H1 (cell line): ENCODE measurements around the gene ANKRD11. TPM values are rescaled to one million over a fixed set of nuclear protein-coding genes. Genes with fewer than 3 reads are reported as not detected.

Source experiments
- CTCF ChIA-PET: fragments of 300-600 bp; sonication (Branson Sonifier 250); formaldehyde crosslinking; loops from one replicate; lab custom pipeline; 2021; ENCODE audit not compliant: partially characterized antibody; lab: Charles Lee
- POLR2A ChIA-PET: fragments of 300-600 bp; sonication (Branson Sonifier 250); formaldehyde crosslinking; loops from one replicate; lab custom pipeline; 2021; ENCODE audit warnings: inconsistent platforms; ENCODE audit not compliant: partially characterized antibody; lab: Charles Lee
- DNase-seq, 2 experiments: peaks; one replicate each; pipeline versions ENCODE4 v3.0.0 to v3.0.0-alpha.2; 2010 to 2022; ENCODE audit warnings: low spot score in 2 of 2, low read depth in 1 of 2, mixed read lengths in 1 of 2
- FAIRE-seq: peaks from 2 replicates; lab custom pipeline; 2011; peaks lifted over from hg19 to GRCh38; lab: Jason Lieb, UNC
- H2AFZ ChIP-seq: 2 replicates; pipeline ENCODE4 v1.8.1; 2012; ENCODE audit warnings: low read length, inconsistent platforms
- H2AK5ac ChIP-seq: 2 replicates; pipeline ENCODE4 v1.6.1; 2013; ENCODE audit warnings: low read depth, low read length
- H2BK120ac ChIP-seq: replicated peaks from 2 replicates; pipeline ENCODE3; 2013; ENCODE audit warnings: low read depth, low read length, inconsistent platforms
- H2BK12ac ChIP-seq: 2 replicates; pipeline ENCODE4 v1.6.1; 2013; ENCODE audit warnings: low read depth, low read length
- H2BK15ac ChIP-seq: 2 replicates; pipeline ENCODE4 v1.6.1; 2013; ENCODE audit warnings: low read length
- H2BK20ac ChIP-seq: 2 replicates; pipeline ENCODE4 v1.6.1; 2013; ENCODE audit warnings: low read length
- H2BK5ac ChIP-seq: 2 replicates; pipeline ENCODE4 v1.6.1; 2013; ENCODE audit warnings: low read depth, low read length
- H3K14ac ChIP-seq: 2 replicates; pipeline ENCODE4 v1.6.1; 2013; ENCODE audit warnings: inconsistent platforms; ENCODE audit not compliant: insufficient read length
- H3K18ac ChIP-seq: 2 replicates; pipeline ENCODE4 v1.6.1; 2013; ENCODE audit warnings: low read length; ENCODE audit errors: extremely low read depth
- H3K23ac ChIP-seq: 2 replicates; pipeline ENCODE4 v1.6.1; 2013; ENCODE audit warnings: inconsistent platforms; ENCODE audit not compliant: insufficient read length
- H3K23me2 ChIP-seq: 2 replicates; pipeline ENCODE4 v1.6.1; 2013; ENCODE audit warnings: low read depth, low read length
- H3K27ac ChIP-seq: 2 replicates; pipeline ENCODE4 v1.6.1; 2011; ENCODE audit warnings: low read depth, low read length, inconsistent platforms
- H3K27me3 ChIP-seq, 4 experiments: replicated peaks in 1 of 4; 1 replicate in 1 of 4; 2 replicates in 3 of 4; pipeline versions ENCODE4 v1.6.1 to v1.8.1; 2011 to 2013; ENCODE audit warnings: low read length in 3 of 4, mild to moderate bottlenecking in 3 of 4, inconsistent platforms in 2 of 4, mixed read lengths in 2 of 4, moderate library complexity in 1 of 4; ENCODE audit not compliant: control insufficient read depth in 3 of 4, insufficient read depth in 3 of 4; ENCODE audit errors: extremely low read depth in 1 of 4
- H3K36me3 ChIP-seq, 4 experiments: 2 replicates each; pipeline versions ENCODE4 v1.6.1 to v1.8.1; 2011 to 2013; ENCODE audit warnings: mild to moderate bottlenecking in 4 of 4, low read length in 3 of 4, moderate library complexity in 2 of 4, control low read depth in 1 of 4, inconsistent platforms in 1 of 4; ENCODE audit not compliant: insufficient read depth in 4 of 4, control insufficient read depth in 2 of 4
- H3K4ac ChIP-seq: replicated peaks from 2 replicates; pipeline ENCODE3; 2013; ENCODE audit warnings: low read length, low read depth, mixed read lengths, inconsistent platforms; ENCODE audit not compliant: insufficient read length
- H3K4me1 ChIP-seq, 4 experiments: replicated peaks in 1 of 4; 1 replicate in 1 of 4; 2 replicates in 3 of 4; pipeline versions ENCODE4 v1.6.1 to v1.8.1; 2011 to 2013; ENCODE audit warnings: low read length in 3 of 4, inconsistent platforms in 2 of 4, mixed read lengths in 1 of 4; ENCODE audit not compliant: insufficient read depth in 4 of 4, control insufficient read depth in 3 of 4
- H3K4me2 ChIP-seq, 2 experiments: 2 replicates each; pipeline versions ENCODE4 v1.6.1 to v1.8.1; 2011 to 2013; ENCODE audit warnings: low read depth in 2 of 2, low read length in 2 of 2, control low read depth in 1 of 2, inconsistent platforms in 1 of 2, mild to moderate bottlenecking in 1 of 2; ENCODE audit not compliant: insufficient read depth in 1 of 2
- H3K4me3 ChIP-seq, 4 experiments: fragments of 200-600, 300-600 bp in 1 of 4; sonication (generic), shearing (Covaris generic), sonication (Bioruptor Twin) in 1 of 4; 2 replicates each; pipeline versions ENCODE4 v1.5.1 to v1.8.1; 2011 to 2016; ENCODE audit warnings: low read length in 4 of 4, low read depth in 3 of 4, control low read depth in 2 of 4, inconsistent platforms in 2 of 4, mild to moderate bottlenecking in 2 of 4, mixed read lengths in 1 of 4, moderate library complexity in 1 of 4; ENCODE audit not compliant: insufficient read depth in 2 of 4; ENCODE audit errors: extremely low read depth in 1 of 4
- H3K56ac ChIP-seq: replicated peaks from 2 replicates; pipeline ENCODE3; 2013; ENCODE audit warnings: low read depth, mild to moderate bottlenecking, mixed read lengths, low read length, inconsistent platforms; ENCODE audit not compliant: insufficient read length
- H3K79me1 ChIP-seq: 2 replicates; pipeline ENCODE4 v1.6.1; 2013; ENCODE audit warnings: low read depth, low read length, control low read depth
- H3K79me2 ChIP-seq, 2 experiments: 2 replicates each; pipeline versions ENCODE4 v1.6.1 to v1.8.1; 2012 to 2013; ENCODE audit warnings: low read length in 2 of 2, mild to moderate bottlenecking in 2 of 2, inconsistent platforms in 1 of 2; ENCODE audit not compliant: insufficient read depth in 2 of 2, control insufficient read depth in 1 of 2
- H3K9ac ChIP-seq, 4 experiments: replicated peaks in 1 of 4; 1 replicate in 1 of 4; 2 replicates in 3 of 4; pipeline versions ENCODE4 v1.6.1 to v1.8.1; 2011 to 2013; ENCODE audit warnings: low read depth in 3 of 4, low read length in 3 of 4, control low read depth in 2 of 4, mild to moderate bottlenecking in 2 of 4, moderate library complexity in 2 of 4, inconsistent platforms in 1 of 4; ENCODE audit errors: extremely low read depth in 1 of 4
- H3K9me3 ChIP-seq, 2 experiments: 2 replicates each; pipeline versions ENCODE4 v1.6.1 to v1.8.1; 2012 to 2013; ENCODE audit warnings: mild to moderate bottlenecking in 2 of 2, moderate library complexity in 2 of 2, control low read depth in 1 of 2, inconsistent platforms in 1 of 2, low read depth in 1 of 2, low read length in 1 of 2, mixed read lengths in 1 of 2; ENCODE audit not compliant: insufficient read depth in 2 of 2
- H4K20me1 ChIP-seq, 2 experiments: replicated peaks in 1 of 2; 2 replicates each; pipeline versions ENCODE3 to v1.8.1; 2011 to 2013; ENCODE audit warnings: inconsistent platforms in 2 of 2, low read length in 2 of 2, mild to moderate bottlenecking in 1 of 2; ENCODE audit not compliant: insufficient read depth in 2 of 2, control insufficient read depth in 1 of 2
- H4K5ac ChIP-seq: 2 replicates; pipeline ENCODE4 v1.6.1; 2013; ENCODE audit warnings: low read length, low read depth, mixed read lengths, inconsistent platforms; ENCODE audit not compliant: insufficient read length
- H4K8ac ChIP-seq: 2 replicates; pipeline ENCODE4 v1.8.0; 2013; ENCODE audit warnings: mild to moderate bottlenecking, moderate library complexity, low read length, inconsistent platforms; ENCODE audit not compliant: insufficient read depth; ENCODE audit errors: extremely low read depth
- H4K91ac ChIP-seq: replicated peaks from 2 replicates; pipeline ENCODE3; 2013; ENCODE audit warnings: low read length, mixed read lengths, inconsistent platforms; ENCODE audit not compliant: insufficient read length
- BACH1 ChIP-seq: IDR thresholded peaks from 2 replicates; pipeline ENCODE4 v1.6.1; 2012; ENCODE audit warnings: low read length, improper control_type of control experiment
- CEBPB ChIP-seq: IDR thresholded peaks from 2 replicates; pipeline ENCODE4 v1.6.1; 2012; ENCODE audit warnings: low read depth, low read length
- CREB1 ChIP-seq: IDR thresholded peaks from 2 replicates; pipeline ENCODE4 v1.6.1; 2012; ENCODE audit warnings: inconsistent platforms
- HDAC2 ChIP-seq, 2 experiments: fragments of 300-600 bp in 1 of 2; sonication (generic) in 1 of 2; IDR thresholded peaks; 2 replicates each; pipeline ENCODE4 v1.6.1; 2011 to 2012; ENCODE audit warnings: low read depth in 2 of 2, low read length in 2 of 2, mild to moderate bottlenecking in 2 of 2, moderate library complexity in 2 of 2, borderline replicate concordance in 1 of 2, inconsistent platforms in 1 of 2
- KDM1A ChIP-seq: fragments of 200-600, 300-600 bp; sonication (generic); IDR thresholded peaks from 2 replicates; pipeline ENCODE4 v1.7.1; 2016; ENCODE audit warnings: mild to moderate bottlenecking, low read length, borderline replicate concordance
- KDM5A ChIP-seq: fragments of 200-600 bp; IDR thresholded peaks from 2 replicates; pipeline ENCODE4 v1.7.1; 2012; ENCODE audit warnings: mild to moderate bottlenecking, low read length, inconsistent platforms, mixed read lengths
- POU5F1 ChIP-seq: IDR thresholded peaks from 2 replicates; pipeline ENCODE4 v1.6.1; 2011; ENCODE audit warnings: low read depth, mild to moderate bottlenecking, low read length, moderate library complexity
- RFX5 ChIP-seq: IDR thresholded peaks from 2 replicates; pipeline ENCODE4 v1.6.1; 2011; ENCODE audit warnings: low read depth, low read length, improper control_type of control experiment, borderline replicate concordance
- RNF2 ChIP-seq: fragments of 200-900, 300-1000 bp; sonication (generic); IDR thresholded peaks from 2 replicates; pipeline ENCODE4 v1.7.1; 2016; ENCODE audit warnings: borderline replicate concordance, low read depth, mild to moderate bottlenecking, antibody characterized with exemption, low read length; ENCODE audit not compliant: poor library complexity, severe bottlenecking; ENCODE audit errors: missing control alignments
- SIN3A ChIP-seq, 2 experiments: IDR thresholded peaks in 1 of 2; conservative IDR thresholded peaks in 1 of 2; 2 replicates each; pipeline ENCODE4 v1.6.1; 2011 to 2012; ENCODE audit warnings: low read length in 2 of 2, improper control_type of control experiment in 1 of 2, low read depth in 1 of 2, mild to moderate bottlenecking in 1 of 2
- SUZ12 ChIP-seq: fragments of 200-600 bp; sonication (generic); IDR thresholded peaks from 2 replicates; pipeline ENCODE4 v1.6.1; 2012; ENCODE audit warnings: mild to moderate bottlenecking, inconsistent platforms, low read length, moderate library complexity, mixed read lengths
- TAF1 ChIP-seq: IDR thresholded peaks from 2 replicates; pipeline ENCODE4 v1.6.1; 2011; ENCODE audit warnings: mild to moderate bottlenecking, low read depth, low read length
- TAF7 ChIP-seq: optimal IDR thresholded peaks from 2 replicates; pipeline ENCODE3; 2011; ENCODE audit warnings: low read depth, mild to moderate bottlenecking, inconsistent platforms, low read length, moderate library complexity, borderline replicate concordance
- ZNF274 ChIP-seq: IDR thresholded peaks from 2 replicates; pipeline ENCODE4 v1.7.0; 2012; ENCODE audit warnings: low read length, borderline replicate concordance; ENCODE audit errors: extremely low read depth
- WGBS, 2 experiments: shearing (Covaris generic) in 1 of 2; methylation state at CpG; one replicate each; pipeline versions ENCODE4 v1.1.6 to v1.1.7; 2013 to 2015; ENCODE audit warnings: low lambda C conversion rate in 2 of 2, mixed read lengths in 2 of 2, inconsistent platforms in 1 of 2, low coverage in 1 of 2, missing lambda C conversion rate in 1 of 2; ENCODE audit not compliant: insufficient replicate concordance in 2 of 2, insufficient coverage in 1 of 2, insufficient read length in 1 of 2; ENCODE audit errors: extremely low coverage in 1 of 2, missing lambda C conversion rate in 1 of 2; 5-methylcytosine and 5-hydroxymethylcytosine counted together
- polyA plus RNA-seq, 7 experiments: library from polyadenylated mRNA; depleted of rRNA in 3 of 7; stranded (reverse) in 5 of 7; unstranded in 2 of 7; fragments of >200 nt in 5 of 7; fragments of 200-250 nt in 2 of 7; gene quantifications; 1 replicate in 5 of 7; 2 replicates in 1 of 7; 4 replicates in 1 of 7; pipeline versions ENCODE4 v1.2.1 to v1.2.3, GENCODE V29; 2011 to 2013; ENCODE audit warnings: missing spikeins in 2 of 7, mixed read lengths in 2 of 7
- total RNA-seq: library from RNA; stranded (reverse); fragmentation: NEBNext Ultra II Directional; extraction: Animal tissue kit (Norgen Biotek cat#: 25700); gene quantifications from 2 replicates; pipeline ENCODE4 v1.2.1, GENCODE V29; 2021

The ANKRD11 gene
- total and polyA plus RNA-seq, 2 of the 8 experiments (the other 6 are each of a cell fraction or from before 2014, with no cell fraction given) = 46.5 to 142 TPM

DNA sequence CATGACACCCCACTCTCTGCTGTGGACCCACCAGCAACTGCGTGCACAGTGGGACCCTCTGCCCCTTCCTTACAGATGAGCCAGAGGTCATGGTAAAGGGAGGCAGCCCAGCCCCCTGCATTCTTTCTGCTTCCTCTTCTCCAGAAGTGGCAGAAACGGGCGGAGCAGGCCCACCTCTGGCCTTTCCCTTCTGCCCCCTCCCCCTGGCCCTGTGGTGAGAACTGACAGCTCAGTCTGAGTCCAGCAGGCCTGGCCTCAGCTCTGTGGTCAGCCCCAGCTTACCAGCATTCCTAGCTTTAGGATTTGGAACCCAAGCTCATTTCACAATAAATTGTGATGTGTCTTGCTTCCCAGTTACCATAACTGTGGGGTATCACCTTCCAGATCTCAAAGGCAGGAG, 4.8 kb upstream of the ANKRD11 start:
- peaks cover 0 to 15% of the 10 kb centered on the region in 2 experiments; a peak in 2 of 4 replicates for H3K79me2 ChIP-seq
- H3K23me2 ChIP-seq = peaks cover 5% of the 10 kb centered on the region
- H4K20me1 ChIP-seq = peaks cover 2 to 3% of the 10 kb centered on the region in 2 experiments
- peaks cover 0 to 9% (median 4%) of the 10 kb centered on the region in 4 experiments; a peak in 2 of 7 replicates for H3K4me1 ChIP-seq
- no peak overlapping the region for H2BK12ac ChIP-seq
- H2BK15ac ChIP-seq = no peak overlapping the region
- no peak overlapping the region for H3K27ac ChIP-seq
- CTCF ChIA-PET = interaction anchor here (0.6 to 1.6 kb wide), 12 partner anchors 9 to 1911 kb away, joined by 3 to 5 read pairs (median 3); no protein-coding TSS in a partner anchor
- H3K23ac ChIP-seq = no peak overlapping the region
- H2AFZ ChIP-seq = no peak overlapping the region
- no peak overlapping the region for H3K4ac ChIP-seq
- FAIRE-seq = no peak
- no peak overlapping the region for H3K18ac ChIP-seq
- no peak overlapping the region for H2BK20ac ChIP-seq
- no peak overlapping the region for H2BK5ac ChIP-seq
- no peak overlapping the region for H3K56ac ChIP-seq
- no peak overlapping the region for H3K14ac ChIP-seq
- 0 out of 2 replicates have a peak overlapping the region, but pooled peaks have one; percentile 4 for H2AK5ac ChIP-seq
- no peak overlapping the region for H4K5ac ChIP-seq
- H3K4me3 ChIP-seq = no peak overlapping the region
- no peak for DNase-seq
- no peak overlapping the region for H4K8ac ChIP-seq
- no peak overlapping the region for H2BK120ac ChIP-seq
- POLR2A ChIA-PET = interaction anchor here (1.5 to 2.5 kb wide), 4 partner anchors 9 to 68 kb away, joined by 4 to 10 read pairs (median 6); partner anchors contain the start of gene SPG7
- no peaks in the 10 kb centered on the region for H3K9me3 ChIP-seq
- no peaks in the 10 kb centered on the region; the same call in none of the 2 replicates for H3K79me1 ChIP-seq
- no peaks in the 10 kb centered on the region for H3K27me3 ChIP-seq
- H3K4me2 ChIP-seq = no peak overlapping the region
- 100% methylated on average over 2 of the region's 3 CpGs; no CpG with 5 or more reads in 1 of the 2 experiments for WGBS, 2 experiments
- H3K36me3 ChIP-seq = no peaks in the 10 kb centered on the region
- no peak overlapping the region for H3K9ac ChIP-seq
- no peak overlapping the region for H4K91ac ChIP-seq
- TF ChIP-seq ZNF274 (no peak), RFX5 (no peak), SUZ12 (no peak), SIN3A (conservative IDR thresholded peaks at IDR 0.05 in 1 of 2, IDR thresholded peaks at IDR 0.05 in 1 of 2; ENCODE audit: low read depth in 1 of 2, low read length in 2 of 2) (no peak), TAF7 (no peak), POU5F1 (no peak), BACH1 (no peak), KDM5A (no peak), RNF2 (no peak), HDAC2 (IDR thresholded peaks at IDR 0.05; ENCODE audit: borderline replicate concordance in 1 of 2, low read depth in 2 of 2, low read length in 2 of 2) (no peak), TAF1 (no peak), CEBPB (no peak), CREB1 (no peak), KDM1A (no peak)
